ENCODE measurements around the gene SLC9A3.

DNA sequence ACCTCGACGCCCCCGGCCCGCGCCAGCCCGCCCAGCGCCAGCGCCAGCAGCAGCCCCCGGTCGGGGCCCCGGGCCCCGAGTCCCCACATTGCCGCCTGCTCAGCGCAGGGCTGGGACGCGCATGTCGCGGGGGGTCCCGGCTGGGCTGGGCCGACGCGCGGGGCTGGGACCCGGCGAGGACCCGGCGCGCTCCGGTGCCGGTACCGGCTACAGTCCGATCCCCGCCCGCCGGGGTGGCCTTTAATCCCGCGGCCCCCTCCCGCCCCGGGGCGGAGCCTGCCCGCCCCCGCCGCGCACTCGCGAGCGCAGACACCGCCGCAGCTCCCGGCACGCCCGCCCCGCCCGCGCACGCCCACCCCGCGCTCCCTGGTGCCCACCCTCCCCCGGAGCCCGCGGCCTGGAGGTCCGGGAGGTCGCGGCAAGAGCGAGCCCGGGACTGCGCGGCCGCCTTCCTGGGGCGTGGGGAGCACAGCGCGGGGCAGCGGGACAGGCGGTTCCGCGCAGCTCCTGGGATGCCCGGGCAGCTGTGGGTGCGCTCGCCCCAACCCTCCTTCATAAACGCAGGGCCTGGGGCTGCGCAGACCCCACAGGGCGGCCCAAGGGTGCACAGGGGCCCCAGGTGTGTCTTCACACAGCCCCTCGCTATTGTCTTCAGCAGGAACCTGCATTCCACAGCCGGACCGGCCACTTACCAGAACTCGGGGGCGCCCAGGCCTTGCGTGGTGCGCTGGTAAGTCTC, at the start of gene SLC9A3:
- TF ChIP-seq POLR2A (IDR thresholded peaks at IDR 0.05), result no peak
- TF ChIP-seq, protein P1, sequence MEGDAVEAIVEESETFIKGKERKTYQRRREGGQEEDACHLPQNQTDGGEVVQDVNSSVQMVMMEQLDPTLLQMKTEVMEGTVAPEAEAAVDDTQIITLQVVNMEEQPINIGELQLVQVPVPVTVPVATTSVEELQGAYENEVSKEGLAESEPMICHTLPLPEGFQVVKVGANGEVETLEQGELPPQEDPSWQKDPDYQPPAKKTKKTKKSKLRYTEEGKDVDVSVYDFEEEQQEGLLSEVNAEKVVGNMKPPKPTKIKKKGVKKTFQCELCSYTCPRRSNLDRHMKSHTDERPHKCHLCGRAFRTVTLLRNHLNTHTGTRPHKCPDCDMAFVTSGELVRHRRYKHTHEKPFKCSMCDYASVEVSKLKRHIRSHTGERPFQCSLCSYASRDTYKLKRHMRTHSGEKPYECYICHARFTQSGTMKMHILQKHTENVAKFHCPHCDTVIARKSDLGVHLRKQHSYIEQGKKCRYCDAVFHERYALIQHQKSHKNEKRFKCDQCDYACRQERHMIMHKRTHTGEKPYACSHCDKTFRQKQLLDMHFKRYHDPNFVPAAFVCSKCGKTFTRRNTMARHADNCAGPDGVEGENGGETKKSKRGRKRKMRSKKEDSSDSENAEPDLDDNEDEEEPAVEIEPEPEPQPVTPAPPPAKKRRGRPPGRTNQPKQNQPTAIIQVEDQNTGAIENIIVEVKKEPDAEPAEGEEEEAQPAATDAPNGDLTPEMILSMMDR (IDR thresholded peaks at IDR 0.05), result no peak
- no peak for TF ChIP-seq POLR2AphosphoS5 (IDR thresholded peaks at IDR 0.05; ENCODE audit: insufficient read depth in 1 of 2, low read depth in 1 of 2)
